T-helper 2 cell treated with Interferon-gamma antibody and Interleukin-4, amounts not matched to agents 100 ng/mL and 5 ng/mL, for 36 hours (primary cell): ENCODE measurements around the gene AICDA. TPM values are rescaled to one million over a fixed set of nuclear protein-coding genes. Genes with fewer than 3 reads are reported as not detected.

ENCODE experiments used
- intact Hi-C: fragments of 100-400 bp; cut with micrococcal nuclease; formaldehyde crosslinking; loops from one replicate; pipeline ENCODE4 v1.15.1; 2023
- total RNA-seq: library from RNA; stranded (reverse); gene quantifications from 2 replicates; pipeline ENCODE4 v1.2.3, GENCODE V29; 2022

Gene AICDA
- total RNA-seq, 1 donor from 2014 or later, result not detected

- intact Hi-C loops, result no loop called here
Measured at GRCh38 chr12:8556531-8557097, 56.0 kb downstream of the AICDA start.

GRCh38 chr12:8554451-8555195, 58.0 kb downstream of the AICDA start:
- intact Hi-C loops, result no loop called here

- intact Hi-C loops, result no loop called here
Measured at GRCh38 chr12:8553088-8553627, 59.5 kb downstream of the AICDA start.

Other genes with a start within 250 kb of the AICDA start
- 0.09 TPM in 1 of 2 replicates, not detected in the other for gene CLEC6A, start 156.9 kb downstream of the AICDA start, total RNA-seq
- not detected in 2 replicates for gene CLEC4D, start 99.4 kb downstream of the AICDA start, total RNA-seq
- gene CLEC4E, start 72.0 kb downstream of the AICDA start, total RNA-seq, result not detected in 2 replicates
- not detected in 2 replicates for gene MFAP5, start 50.0 kb upstream of the AICDA start, total RNA-seq
- 0.93 and 1.3 TPM in 2 replicates for gene RIMKLB, start 85.1 kb upstream of the AICDA start, total RNA-seq
- gene A2ML1, start 209.8 kb upstream of the AICDA start, total RNA-seq, result not detected in 2 replicates